ENCODE measurements around the gene CDC42SE1. TPM values are rescaled to one million over a fixed set of nuclear protein-coding genes. Genes with fewer than 3 reads are reported as not detected.

Gene CDC42SE1
- total RNA-seq, 1 experiment from 2014 or later, result 76.3 TPM

DNA sequence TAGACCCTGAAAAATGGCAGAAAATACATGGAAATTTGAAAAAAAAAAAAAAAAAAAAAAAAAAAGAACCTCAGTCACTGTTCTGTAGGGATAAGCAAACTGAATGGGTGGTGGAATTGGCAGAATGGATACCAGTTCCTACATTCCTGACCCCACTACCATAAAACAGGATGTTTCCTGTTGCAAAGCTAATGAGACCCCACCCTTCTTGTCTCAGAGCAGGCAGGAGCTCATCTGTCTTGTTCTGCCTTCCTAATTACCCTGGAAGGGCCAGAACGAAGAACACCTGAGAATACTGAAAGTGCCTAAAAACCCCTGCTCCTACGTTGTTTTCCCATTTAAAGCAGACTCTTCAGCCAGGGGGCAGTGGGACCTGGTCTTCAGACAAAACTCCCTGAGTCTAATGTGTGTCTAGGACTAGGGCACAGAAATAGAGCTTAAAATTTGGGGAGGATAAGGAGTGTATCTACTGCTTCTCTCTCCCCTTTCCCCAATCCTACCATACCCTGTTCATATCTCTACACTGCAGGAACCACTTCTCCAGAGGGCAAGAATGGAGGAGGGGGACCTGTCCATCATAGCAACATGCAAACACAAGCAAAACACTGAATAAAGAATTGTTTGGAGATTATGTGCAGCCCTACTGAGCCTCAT is 7.9 kb downstream of the CDC42SE1 start:
- H3K4me3 Mint-ChIP-seq, result no peak overlapping the region
- no peak overlapping the region for H3K27ac Mint-ChIP-seq
- no peak for TF ChIP-seq NFATC4 (CRISPR knock-in tag; IDR thresholded peaks at IDR 0.05)
- no peak for TF ChIP-seq JUN (CRISPR knock-in tag; IDR thresholded peaks at IDR 0.05)
- TF ChIP-seq, protein P1, sequence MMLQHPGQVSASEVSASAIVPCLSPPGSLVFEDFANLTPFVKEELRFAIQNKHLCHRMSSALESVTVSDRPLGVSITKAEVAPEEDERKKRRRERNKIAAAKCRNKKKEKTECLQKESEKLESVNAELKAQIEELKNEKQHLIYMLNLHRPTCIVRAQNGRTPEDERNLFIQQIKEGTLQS (CRISPR knock-in tag; conservative IDR thresholded peaks at IDR 0.05), result no peak
- TF ChIP-seq ESRRA (CRISPR knock-in tag; IDR thresholded peaks at IDR 0.05; ENCODE audit: borderline replicate concordance), result no peak
- no peak for TF ChIP-seq TCF7 (CRISPR knock-in tag; IDR thresholded peaks at IDR 0.05; ENCODE audit: low read depth)
- TF ChIP-seq, protein P2, sequence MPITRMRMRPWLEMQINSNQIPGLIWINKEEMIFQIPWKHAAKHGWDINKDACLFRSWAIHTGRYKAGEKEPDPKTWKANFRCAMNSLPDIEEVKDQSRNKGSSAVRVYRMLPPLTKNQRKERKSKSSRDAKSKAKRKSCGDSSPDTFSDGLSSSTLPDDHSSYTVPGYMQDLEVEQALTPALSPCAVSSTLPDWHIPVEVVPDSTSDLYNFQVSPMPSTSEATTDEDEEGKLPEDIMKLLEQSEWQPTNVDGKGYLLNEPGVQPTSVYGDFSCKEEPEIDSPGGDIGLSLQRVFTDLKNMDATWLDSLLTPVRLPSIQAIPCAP (CRISPR knock-in tag; IDR thresholded peaks at IDR 0.05), result no peak
- TF ChIP-seq NFYB (CRISPR knock-in tag; conservative IDR thresholded peaks at IDR 0.05; ENCODE audit: low read depth), result no peak
- no peak for TF ChIP-seq SP1 (CRISPR knock-in tag; conservative IDR thresholded peaks at IDR 0.05)
- TF ChIP-seq, protein P3, sequence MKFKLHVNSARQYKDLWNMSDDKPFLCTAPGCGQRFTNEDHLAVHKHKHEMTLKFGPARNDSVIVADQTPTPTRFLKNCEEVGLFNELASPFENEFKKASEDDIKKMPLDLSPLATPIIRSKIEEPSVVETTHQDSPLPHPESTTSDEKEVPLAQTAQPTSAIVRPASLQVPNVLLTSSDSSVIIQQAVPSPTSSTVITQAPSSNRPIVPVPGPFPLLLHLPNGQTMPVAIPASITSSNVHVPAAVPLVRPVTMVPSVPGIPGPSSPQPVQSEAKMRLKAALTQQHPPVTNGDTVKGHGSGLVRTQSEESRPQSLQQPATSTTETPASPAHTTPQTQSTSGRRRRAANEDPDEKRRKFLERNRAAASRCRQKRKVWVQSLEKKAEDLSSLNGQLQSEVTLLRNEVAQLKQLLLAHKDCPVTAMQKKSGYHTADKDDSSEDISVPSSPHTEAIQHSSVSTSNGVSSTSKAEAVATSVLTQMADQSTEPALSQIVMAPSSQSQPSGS (CRISPR knock-in tag; IDR thresholded peaks at IDR 0.05; ENCODE audit: borderline replicate concordance, low read depth), result no peak
- no peak for TF ChIP-seq MAX (CRISPR knock-in tag; IDR thresholded peaks at IDR 0.05)
- no peak for TF ChIP-seq CBFB (CRISPR knock-in tag; IDR thresholded peaks at IDR 0.05; ENCODE audit: low read depth)
- no peak for TF ChIP-seq ZNF317 (CRISPR knock-in tag; IDR thresholded peaks at IDR 0.05; ENCODE audit: borderline replicate concordance, low read depth)
- no peak for TF ChIP-seq MYBL2 (CRISPR knock-in tag; IDR thresholded peaks at IDR 0.05)
- no peak for TF ChIP-seq CTCF (IDR thresholded peaks at IDR 0.05)
- no peak for TF ChIP-seq NFE2L1 (CRISPR knock-in tag; IDR thresholded peaks at IDR 0.05)
- TF ChIP-seq FOXJ3 (CRISPR knock-in tag; IDR thresholded peaks at IDR 0.05; ENCODE audit: borderline replicate concordance), result no peak
- H3K9me3 Mint-ChIP-seq, result no peaks in the 10 kb centered on the region
- ChIA-PET POLR2A (interaction anchor here (0.6 to 0.7 kb wide), 2 partner anchors 30 to 473 kb away, joined by 3 to 4 read pairs; no protein-coding TSS in a partner anchor), CTCF (interaction anchor here (0.7 to 2.1 kb wide), 3 partner anchors 9 to 231 kb away, joined by 3 to 7 read pairs (median 3); partner anchors contain the start of gene MLLT11)
- peaks cover 46% of the 10 kb centered on the region for H3K36me3 Mint-ChIP-seq
- no peaks in the 10 kb centered on the region for H3K27me3 Mint-ChIP-seq (ENCODE audit: low read depth)
- peaks cover 18% of the 10 kb centered on the region for H3K4me1 Mint-ChIP-seq
- DNase-seq (ENCODE audit: low spot score) (no peak), ATAC-seq (no peak)

DNA sequence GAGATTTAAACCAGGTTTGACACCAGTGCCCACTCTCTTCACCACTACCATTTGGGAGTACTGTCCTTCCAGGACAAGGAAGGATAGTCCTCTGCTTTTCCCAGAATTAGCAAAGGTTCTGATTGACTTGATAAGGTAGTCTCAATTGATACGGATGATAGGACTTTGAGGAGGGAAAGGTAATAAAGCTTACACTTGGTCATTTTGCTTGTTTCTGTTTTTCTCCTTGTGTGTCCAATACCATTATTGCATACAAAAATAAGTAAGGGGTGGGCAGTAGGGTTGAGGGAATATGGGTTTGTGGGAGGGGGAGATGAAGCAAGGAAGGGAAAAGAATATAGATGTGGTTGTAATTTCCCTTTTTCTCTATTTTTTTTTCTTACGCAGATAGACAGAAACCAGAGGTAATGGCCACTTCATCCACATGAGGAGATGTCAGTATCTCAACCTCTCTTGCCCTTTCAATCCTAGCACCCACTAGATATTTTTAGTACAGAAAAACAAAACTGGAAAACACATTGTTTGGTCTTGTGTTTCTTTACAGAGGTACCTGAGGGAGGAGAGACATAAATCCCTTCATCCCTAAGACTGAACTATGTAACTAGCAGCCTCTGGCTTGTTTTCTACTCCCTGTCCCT is 9.3 kb downstream of the CDC42SE1 start:
- Mint-ChIP-seq H3K4me1 (peaks cover 17% of the 10 kb centered on the region), H3K27ac (0 out of 2 replicates have a peak overlapping the region, but pooled peaks have one; percentile 57), H3K27me3 (ENCODE audit: low read depth) (no peaks in the 10 kb centered on the region), H3K36me3 (peaks cover 35% of the 10 kb centered on the region), H3K4me3 (no peak overlapping the region), H3K9me3 (no peaks in the 10 kb centered on the region)
- ChIA-PET POLR2A (interaction anchor here (1.5 kb wide), 1 partner anchor 81 kb away, joined by 3 read pairs; no protein-coding TSS in a partner anchor), CTCF (interaction anchor here (0.6 to 3.7 kb wide), 4 partner anchors 10 to 44 kb away, joined by 3 to 43 read pairs (median 12); partner anchors contain the start of genes CDC42SE1, MINDY1 and MLLT11)
- TF ChIP-seq, protein P4, sequence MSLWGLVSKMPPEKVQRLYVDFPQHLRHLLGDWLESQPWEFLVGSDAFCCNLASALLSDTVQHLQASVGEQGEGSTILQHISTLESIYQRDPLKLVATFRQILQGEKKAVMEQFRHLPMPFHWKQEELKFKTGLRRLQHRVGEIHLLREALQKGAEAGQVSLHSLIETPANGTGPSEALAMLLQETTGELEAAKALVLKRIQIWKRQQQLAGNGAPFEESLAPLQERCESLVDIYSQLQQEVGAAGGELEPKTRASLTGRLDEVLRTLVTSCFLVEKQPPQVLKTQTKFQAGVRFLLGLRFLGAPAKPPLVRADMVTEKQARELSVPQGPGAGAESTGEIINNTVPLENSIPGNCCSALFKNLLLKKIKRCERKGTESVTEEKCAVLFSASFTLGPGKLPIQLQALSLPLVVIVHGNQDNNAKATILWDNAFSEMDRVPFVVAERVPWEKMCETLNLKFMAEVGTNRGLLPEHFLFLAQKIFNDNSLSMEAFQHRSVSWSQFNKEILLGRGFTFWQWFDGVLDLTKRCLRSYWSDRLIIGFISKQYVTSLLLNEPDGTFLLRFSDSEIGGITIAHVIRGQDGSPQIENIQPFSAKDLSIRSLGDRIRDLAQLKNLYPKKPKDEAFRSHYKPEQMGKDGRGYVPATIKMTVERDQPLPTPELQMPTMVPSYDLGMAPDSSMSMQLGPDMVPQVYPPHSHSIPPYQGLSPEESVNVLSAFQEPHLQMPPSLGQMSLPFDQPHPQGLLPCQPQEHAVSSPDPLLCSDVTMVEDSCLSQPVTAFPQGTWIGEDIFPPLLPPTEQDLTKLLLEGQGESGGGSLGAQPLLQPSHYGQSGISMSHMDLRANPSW (CRISPR knock-in tag; conservative IDR thresholded peaks at IDR 0.05; ENCODE audit: low read depth), result no peak
- TF ChIP-seq FOXP1 (CRISPR knock-in tag; IDR thresholded peaks at IDR 0.05; ENCODE audit: borderline replicate concordance), result no peak
- TF ChIP-seq TEAD4 (CRISPR knock-in tag; IDR thresholded peaks at IDR 0.05), result no peak
- no peak for ATAC-seq
- DNase-seq (ENCODE audit: low spot score), result no peak

Data from WTC11 (cell line).